ENCODE data around the gene MADD. TPM values are rescaled to one million over a fixed set of nuclear protein-coding genes. Genes with fewer than 3 reads are reported as not detected.

The MADD gene
- total and polyA plus RNA-seq, 2 donors (not counting 1 experiment from before 2014, with no cell fraction given) = 7.0 to 15.4 TPM

DNA sequence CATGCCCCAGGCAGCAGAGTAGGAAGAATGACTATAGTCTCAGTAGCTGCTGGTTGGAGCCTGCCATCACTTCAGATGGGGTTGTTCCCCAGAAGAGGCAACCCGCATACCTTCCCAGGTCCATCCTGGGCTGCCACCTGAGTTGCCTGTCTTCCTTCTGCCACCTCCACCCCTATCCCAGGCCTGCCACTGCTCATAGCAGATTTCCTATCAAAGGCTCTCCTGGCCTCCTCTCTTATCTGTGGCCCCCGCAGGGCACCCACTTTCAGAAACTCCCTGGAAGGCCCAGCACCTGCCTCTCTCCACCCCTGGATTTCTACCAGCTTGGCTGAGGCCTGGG, 12.8 kb upstream of the MADD start:
- Histone ChIP-seq H4K20me1 (ENCODE audit: control insufficient read depth, extremely low read depth, insufficient read depth, low read length) (no peaks in the 10 kb centered on the region), H3K27ac (ENCODE audit: insufficient read depth, low read length) (peak overlapping the region; percentile 38), H3K79me2 (ENCODE audit: control insufficient read depth, insufficient read depth, low read length) (no peaks in the 10 kb centered on the region), H3K36me3 (ENCODE audit: control insufficient read depth, insufficient read depth, low read length) (peaks cover 2% of the 10 kb centered on the region), H3K9me3 (ENCODE audit: control insufficient read depth, insufficient read depth, low read depth, low read length) (no peaks in the 10 kb centered on the region), H3K27me3 (ENCODE audit: control insufficient read depth, insufficient read depth, low read length) (no peaks in the 10 kb centered on the region), H3K9ac (ENCODE audit: insufficient read depth, low read length) (no peak overlapping the region), H2AFZ (ENCODE audit: low read length) (no peak overlapping the region), H3K4me1 (ENCODE audit: control insufficient read depth, extremely low read depth, insufficient read depth, low read length) (peaks cover 33% of the 10 kb centered on the region), H3K4me3 (replicated peaks in 1 of 4; ENCODE audit: control extremely low read depth in 1 of 4, insufficient read depth in 1 of 4, low read depth in 3 of 4, low read length in 4 of 4) (peak overlapping the region in 2 of 4 experiments; percentile 12 to 64), H3K4me2 (ENCODE audit: extremely low read depth, insufficient read depth, low read length) (peak overlapping the region; percentile 80)
- DNase-seq (ENCODE audit: low read depth in 2 of 2) = no peak
- TF ChIP-seq, protein P1, sequence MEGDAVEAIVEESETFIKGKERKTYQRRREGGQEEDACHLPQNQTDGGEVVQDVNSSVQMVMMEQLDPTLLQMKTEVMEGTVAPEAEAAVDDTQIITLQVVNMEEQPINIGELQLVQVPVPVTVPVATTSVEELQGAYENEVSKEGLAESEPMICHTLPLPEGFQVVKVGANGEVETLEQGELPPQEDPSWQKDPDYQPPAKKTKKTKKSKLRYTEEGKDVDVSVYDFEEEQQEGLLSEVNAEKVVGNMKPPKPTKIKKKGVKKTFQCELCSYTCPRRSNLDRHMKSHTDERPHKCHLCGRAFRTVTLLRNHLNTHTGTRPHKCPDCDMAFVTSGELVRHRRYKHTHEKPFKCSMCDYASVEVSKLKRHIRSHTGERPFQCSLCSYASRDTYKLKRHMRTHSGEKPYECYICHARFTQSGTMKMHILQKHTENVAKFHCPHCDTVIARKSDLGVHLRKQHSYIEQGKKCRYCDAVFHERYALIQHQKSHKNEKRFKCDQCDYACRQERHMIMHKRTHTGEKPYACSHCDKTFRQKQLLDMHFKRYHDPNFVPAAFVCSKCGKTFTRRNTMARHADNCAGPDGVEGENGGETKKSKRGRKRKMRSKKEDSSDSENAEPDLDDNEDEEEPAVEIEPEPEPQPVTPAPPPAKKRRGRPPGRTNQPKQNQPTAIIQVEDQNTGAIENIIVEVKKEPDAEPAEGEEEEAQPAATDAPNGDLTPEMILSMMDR (conservative IDR thresholded peaks at IDR 0.05 in 1 of 2, IDR thresholded peaks at IDR 0.05 in 1 of 2; ENCODE audit: low read depth in 1 of 2, low read length in 2 of 2) = no peak
- no peak for TF ChIP-seq EZH2 (IDR thresholded peaks at IDR 0.05; ENCODE audit: low read length, missing control alignments)

DNA sequence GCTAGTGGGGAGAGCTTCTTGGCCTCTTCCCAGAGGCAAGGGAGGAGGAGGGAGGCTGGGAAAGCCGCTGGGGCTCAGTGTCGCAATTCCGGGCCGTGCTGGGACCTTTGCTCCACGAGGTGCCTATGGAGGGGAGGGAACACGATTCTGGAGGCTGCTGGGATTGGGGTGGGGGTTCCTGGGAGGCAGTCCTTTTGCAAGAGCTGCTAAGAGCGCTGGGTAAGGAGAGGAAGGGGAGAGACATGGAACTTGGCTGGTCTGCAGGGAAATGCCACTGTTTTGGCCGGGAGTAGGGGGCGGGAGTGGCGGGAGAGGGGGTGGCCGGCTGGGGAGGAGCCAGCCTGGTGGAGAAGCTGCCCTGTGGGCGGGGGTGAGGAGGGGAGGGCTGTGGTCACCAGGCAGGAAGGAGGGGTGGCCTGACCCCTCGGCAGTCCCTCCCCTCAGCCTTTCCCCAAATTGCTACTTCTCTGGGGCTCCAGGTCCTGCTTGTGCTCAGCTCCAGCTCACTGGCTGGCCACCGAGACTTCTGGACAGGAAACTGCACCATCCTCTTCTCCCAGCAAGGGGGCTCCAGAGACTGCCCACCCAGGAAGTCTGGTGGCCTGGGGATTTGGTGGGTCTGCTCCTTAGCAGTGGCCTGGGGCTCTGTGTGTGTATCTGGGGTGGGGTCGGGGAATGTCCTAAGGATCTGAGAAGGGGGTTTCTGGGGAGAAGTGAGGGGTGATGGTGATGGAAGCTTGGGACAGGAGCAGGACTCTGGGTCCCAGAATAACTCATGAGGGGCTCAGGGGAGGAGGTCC, 12.2 kb upstream of the MADD start, which contains the start of gene NR1H3:
Gene NR1H3 (plus strand): TSS at position 480 of the 800 bp plus-strand sequence. CDS start 1,221 bp downstream, outside the sequence.
- Histone ChIP-seq H3K9ac (ENCODE audit: insufficient read depth, low read length) (peak within 1 kb of the TSS; percentile 37), H3K4me1 (ENCODE audit: control insufficient read depth, extremely low read depth, insufficient read depth, low read length) (peaks cover 33% of the 10 kb centered on the region), H3K79me2 (ENCODE audit: control insufficient read depth, insufficient read depth, low read length) (no peaks in the 10 kb centered on the region), H3K36me3 (ENCODE audit: control insufficient read depth, insufficient read depth, low read length) (peaks cover 2% of the 10 kb centered on the region), H3K4me3 (replicated peaks in 1 of 4; ENCODE audit: control extremely low read depth in 1 of 4, insufficient read depth in 1 of 4, low read depth in 3 of 4, low read length in 4 of 4) (peak within 1 kb of the TSS; percentile 12 to 79 (median 40)), H3K27ac (ENCODE audit: insufficient read depth, low read length) (peak within 1 kb of the TSS; percentile 59), H3K9me3 (ENCODE audit: control insufficient read depth, insufficient read depth, low read depth, low read length) (no peaks in the 10 kb centered on the region), H3K27me3 (ENCODE audit: control insufficient read depth, insufficient read depth, low read length) (no peaks in the 10 kb centered on the region), H4K20me1 (ENCODE audit: control insufficient read depth, extremely low read depth, insufficient read depth, low read length) (no peaks in the 10 kb centered on the region), H2AFZ (ENCODE audit: low read length) (peak within 1 kb of the TSS; percentile 60), H3K4me2 (ENCODE audit: extremely low read depth, insufficient read depth, low read length) (peak within 1 kb of the TSS; percentile 80)
- peak; percentile 68 to 96 for DNase-seq (ENCODE audit: low read depth in 2 of 2)
- no peak for TF ChIP-seq EZH2 (IDR thresholded peaks at IDR 0.05; ENCODE audit: low read length, missing control alignments)
- TF ChIP-seq, protein P1 (conservative IDR thresholded peaks at IDR 0.05 in 1 of 2, IDR thresholded peaks at IDR 0.05 in 1 of 2; ENCODE audit: low read depth in 1 of 2, low read length in 2 of 2) = peak; percentile 63 to 81

DNA sequence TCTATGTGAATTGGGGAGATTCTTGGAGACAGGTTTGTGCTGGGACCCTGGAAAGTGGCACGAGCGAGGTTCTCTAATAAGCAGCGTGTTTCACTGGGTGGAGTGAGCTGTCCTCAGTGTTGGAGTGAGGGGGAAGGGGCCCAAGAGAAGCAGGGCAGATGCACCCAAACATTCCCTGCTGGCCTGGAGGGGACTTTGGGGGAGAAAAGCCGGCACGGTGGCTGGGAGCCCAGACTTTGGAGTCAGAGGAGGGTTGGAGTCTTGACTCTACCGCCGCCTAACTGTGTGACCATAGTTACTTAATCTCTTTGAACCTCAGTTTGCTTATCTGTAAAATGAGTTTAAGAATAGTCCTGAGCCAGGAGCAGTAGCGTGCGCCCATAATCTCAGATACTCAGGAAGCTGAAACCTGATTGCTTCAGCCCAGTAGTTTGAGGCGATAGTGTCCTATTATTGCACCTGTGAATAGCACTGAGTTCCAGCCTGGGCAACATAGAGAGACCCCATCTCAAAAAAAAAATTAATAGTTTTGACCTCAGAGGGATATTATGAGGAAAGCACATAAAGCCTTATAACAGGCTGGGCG, 11.5 kb upstream of the MADD start:
- no peak for DNase-seq (ENCODE audit: low read depth in 2 of 2)
- H3K36me3 ChIP-seq (ENCODE audit: control insufficient read depth, insufficient read depth, low read length) = peaks cover 2% of the 10 kb centered on the region
- H3K27me3 ChIP-seq (ENCODE audit: control insufficient read depth, insufficient read depth, low read length) = no peaks in the 10 kb centered on the region
- H3K27ac ChIP-seq (ENCODE audit: insufficient read depth, low read length) = peak overlapping the region; percentile 59
- TF ChIP-seq, protein P1 (conservative IDR thresholded peaks at IDR 0.05 in 1 of 2, IDR thresholded peaks at IDR 0.05 in 1 of 2; ENCODE audit: low read depth in 1 of 2, low read length in 2 of 2) = peak in 1 of 2 donors; percentile 2
- TF ChIP-seq EZH2 (IDR thresholded peaks at IDR 0.05; ENCODE audit: low read length, missing control alignments) = no peak
- peak overlapping the region; percentile 4 to 79 (median 38) for H3K4me3 ChIP-seq (replicated peaks in 1 of 4; ENCODE audit: control extremely low read depth in 1 of 4, insufficient read depth in 1 of 4, low read depth in 3 of 4, low read length in 4 of 4)
- H3K79me2 ChIP-seq (ENCODE audit: control insufficient read depth, insufficient read depth, low read length) = no peaks in the 10 kb centered on the region
- H3K4me2 ChIP-seq (ENCODE audit: extremely low read depth, insufficient read depth, low read length) = peak overlapping the region; percentile 26
- H4K20me1 ChIP-seq (ENCODE audit: control insufficient read depth, extremely low read depth, insufficient read depth, low read length) = no peaks in the 10 kb centered on the region
- H3K9ac ChIP-seq (ENCODE audit: insufficient read depth, low read length) = no peak overlapping the region
- H3K4me1 ChIP-seq (ENCODE audit: control insufficient read depth, extremely low read depth, insufficient read depth, low read length) = peaks cover 33% of the 10 kb centered on the region
- no peak overlapping the region for H2AFZ ChIP-seq (ENCODE audit: low read length)
- no peaks in the 10 kb centered on the region for H3K9me3 ChIP-seq (ENCODE audit: control insufficient read depth, insufficient read depth, low read depth, low read length)
